Heart right ventricle (tissue), 16 donors: ENCODE measurements around the gene AUP1. TPM values are rescaled to one million over a fixed set of nuclear protein-coding genes. Genes with fewer than 3 reads are reported as not detected.

Experiments
- ATAC-seq, 8 donors: fragments of 200-7000 bp; cut with Tn5 transposase; one replicate each; pipeline ENCODE4 v1.9.1; 2020; ENCODE audit warnings: mild to moderate bottlenecking in 8 of 8, moderate library complexity in 8 of 8, moderate number of reproducible peaks in 1 of 8
- DNase-seq, 2 donors: peaks; one replicate each; pipeline ENCODE4 v3.0.0-alpha.2; 2020
- H3K27ac ChIP-seq, 10 donors: fragments of 200-600 bp; sonication (generic) in 2 of 10; one replicate each; pipeline versions ENCODE4 v1.5.0 to v1.8.0; 2020 to 2022; ENCODE audit warnings: mild to moderate bottlenecking in 3 of 10
- H3K27me3 ChIP-seq, 7 donors: fragments of 200-600 bp; one replicate each; pipeline ENCODE4 v1.8.0; 2021 to 2022; ENCODE audit warnings: mild to moderate bottlenecking in 2 of 7
- H3K36me3 ChIP-seq, 9 donors: fragments of 200-600 bp; sonication (generic) in 1 of 9; one replicate each; pipeline versions ENCODE4 v1.5.0 to v1.8.0; 2020 to 2022; ENCODE audit warnings: mild to moderate bottlenecking in 2 of 9
- H3K4me1 ChIP-seq, 9 donors: fragments of 200-600 bp; sonication (generic) in 1 of 9; one replicate each; pipeline versions ENCODE4 v1.5.0 to v1.8.0; 2020 to 2022; ENCODE audit warnings: mild to moderate bottlenecking in 4 of 9
- H3K4me3 ChIP-seq, 10 donors: fragments of 200-600 bp; sonication (generic) in 2 of 10; one replicate each; pipeline versions ENCODE4 v1.5.0 to v1.8.0; 2020 to 2022; ENCODE audit warnings: mild to moderate bottlenecking in 7 of 10, moderate library complexity in 2 of 10
- H3K9me3 ChIP-seq, 11 donors: fragments of 200-600 bp in 10 of 11; sonication (generic) in 2 of 11; one replicate each; pipeline versions ENCODE4 v1.5.0 to v1.8.0; 2013 to 2022; ENCODE audit warnings: mild to moderate bottlenecking in 2 of 11, control low read depth in 1 of 11, moderate library complexity in 1 of 11
- WGBS, 2 donors: extraction: QIAGEN DNeasy Blood & Tissue Kit; methylation state at CpG; one replicate each; pipeline ENCODE4 v1.1.7; 2013; ENCODE audit warnings: inconsistent platforms in 1 of 2; 5-methylcytosine and 5-hydroxymethylcytosine counted together
- intact Hi-C, 10 donors: fragments of 100-400 bp; cut with DNase I; formaldehyde crosslinking; loops; one replicate each; pipeline versions ENCODE4 v1.11.1 to v1.14.2; 2022
- polyA plus RNA-seq, 2 donors: library from polyadenylated mRNA; stranded (reverse); fragments of 200-250 nt; gene quantifications; one replicate each; pipeline ENCODE4 v1.2.3, GENCODE V29; 2013
- total RNA-seq, 10 donors: library from RNA; stranded (reverse); fragmentation: NEBNext Ultra II Directional in 3 of 10; extraction: Animal tissue kit (Norgen Biotek cat#: 25700) in 3 of 10; gene quantifications; one replicate each; pipeline versions ENCODE4 v1.2.1 to v1.2.4, GENCODE V29; 2021 to 2023
- TF ChIP-seq, protein P1 (sequence below), 9 donors: fragments of 200-600 bp; sonication (generic) in 2 of 9; IDR thresholded peaks; one replicate each; pipeline versions ENCODE4 v1.5.0 to v1.8.0; 2021 to 2022; ENCODE audit warnings: antibody characterized with exemption in 9 of 9, mild to moderate bottlenecking in 5 of 9, moderate library complexity in 1 of 9
- donor health status: Arrhythmogenic right ventricular cardiomyopathy.
- donor health status: ischemic (EF 13 %, LVEDD 7.1; RV severe dilation, severe dysfunction).
- donor health status: healthy with polysubstance abuse.
- donor health status: DM: no; HTN: yes; CAD: no.
- donor health status: DM: no; HTN: no; CAD: no.
- donor health status: ischemic (EF 25% LVEDD 6.9; RV normal size, moderate dysfunction).
- donor health status: ischemic (EF 25% LVEDD 5.7; RV mildly dilated, moderate dysfunction).
- donor health status: healthy.
- donor health status: DM: yes; HTN: yes; CAD: no.
- donor health status: Ischemic cardiomyopathy.
- donor health status: ischemic (EF 35%, LVEDD 5.7; RV mildly dilated, moderate dysfunction).
- donor health status: nonischemic (EF 11% LVEDD 7.7; RV severe dilation, severe dysfunction).
- donor health status: DM: yes; HTN: yes; CAD: no.
- donor health status: PGD.
- donor health status: ischemic (EF 29% LVEDD 5.4; RV normal size, mild dysfunction).
- donor health status: nonischemic (EF 23%, LVEDD 6.1; RV moderate dilation, normal function).

Gene AUP1
- total and polyA plus RNA-seq, 12 donors: 31.4 to 163 (median 42.9) TPM

DNA sequence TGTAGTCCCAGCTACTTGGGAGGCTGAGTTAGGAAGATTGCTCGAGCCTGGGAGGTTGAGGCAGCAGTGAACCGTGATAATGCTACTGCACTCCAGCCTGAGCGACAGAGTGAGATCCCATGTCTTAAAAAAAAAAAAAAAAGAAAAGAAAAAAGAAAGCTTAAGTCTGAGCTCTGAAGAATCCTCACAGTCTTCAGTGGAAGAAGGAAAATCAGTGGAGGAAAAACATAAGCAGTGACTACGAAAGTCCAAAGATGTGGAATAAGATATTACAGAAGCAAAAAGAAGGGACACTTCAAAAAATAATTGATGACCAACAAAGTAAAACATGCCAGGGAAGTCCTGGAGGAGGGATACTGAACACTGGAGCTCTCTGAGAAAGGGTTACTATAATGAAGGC lies 19.2 kb downstream of the AUP1 start:
- Histone ChIP-seq H3K9me3 (no peaks in the 10 kb centered on the region), H3K36me3 (peaks cover 0 to 11% (median 3%) of the 10 kb centered on the region in 9 donors), H3K27me3 (peaks cover 28 to 69% (median 62%) of the 10 kb centered on the region in 7 donors), H3K27ac (no peak overlapping the region), H3K4me3 (no peak overlapping the region), H3K4me1 (peaks cover 13 to 45% (median 36%) of the 10 kb centered on the region in 9 donors)
- ATAC-seq (no peak), DNase-seq (no peak)
- intact Hi-C loops: no loop called here
- WGBS, 2 donors: 78 to 80% methylated on average over 4 of the region's 4 CpGs
- TF ChIP-seq, protein P1, sequence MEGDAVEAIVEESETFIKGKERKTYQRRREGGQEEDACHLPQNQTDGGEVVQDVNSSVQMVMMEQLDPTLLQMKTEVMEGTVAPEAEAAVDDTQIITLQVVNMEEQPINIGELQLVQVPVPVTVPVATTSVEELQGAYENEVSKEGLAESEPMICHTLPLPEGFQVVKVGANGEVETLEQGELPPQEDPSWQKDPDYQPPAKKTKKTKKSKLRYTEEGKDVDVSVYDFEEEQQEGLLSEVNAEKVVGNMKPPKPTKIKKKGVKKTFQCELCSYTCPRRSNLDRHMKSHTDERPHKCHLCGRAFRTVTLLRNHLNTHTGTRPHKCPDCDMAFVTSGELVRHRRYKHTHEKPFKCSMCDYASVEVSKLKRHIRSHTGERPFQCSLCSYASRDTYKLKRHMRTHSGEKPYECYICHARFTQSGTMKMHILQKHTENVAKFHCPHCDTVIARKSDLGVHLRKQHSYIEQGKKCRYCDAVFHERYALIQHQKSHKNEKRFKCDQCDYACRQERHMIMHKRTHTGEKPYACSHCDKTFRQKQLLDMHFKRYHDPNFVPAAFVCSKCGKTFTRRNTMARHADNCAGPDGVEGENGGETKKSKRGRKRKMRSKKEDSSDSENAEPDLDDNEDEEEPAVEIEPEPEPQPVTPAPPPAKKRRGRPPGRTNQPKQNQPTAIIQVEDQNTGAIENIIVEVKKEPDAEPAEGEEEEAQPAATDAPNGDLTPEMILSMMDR (IDR thresholded peaks at IDR 0.05): no peak

- peaks cover 5 to 56% (median 43%) of the 10 kb centered on the region in 7 donors for H3K27me3 ChIP-seq
- peaks cover 8 to 48% (median 41%) of the 10 kb centered on the region in 9 donors for H3K4me1 ChIP-seq
- H3K4me3 ChIP-seq: peak overlapping the region; percentile 64 to 83 (median 70)
- H3K9me3 ChIP-seq: no peaks in the 10 kb centered on the region
- TF ChIP-seq, protein P1 (IDR thresholded peaks at IDR 0.05): no peak
- ATAC-seq (peak in 5 of 8 donors; percentile 0 to 39 (median 12)), DNase-seq (peak in 1 of 2 donors; percentile 30)
- peaks cover 0 to 20% (median 3%) of the 10 kb centered on the region in 9 donors for H3K36me3 ChIP-seq
- WGBS, 2 donors: 8 to 15% methylated on average over 38 of the region's 38 CpGs
- H3K27ac ChIP-seq: peak overlapping the region; percentile 95 to 99 (median 96)
- intact Hi-C loops: loop anchor here in 3 of 10 donors (1.0 to 2.0 kb wide), 4 partner anchors 21 to 50 kb away; partner anchors contain the start of genes AUP1 (in 2 of the 3), HTRA2 (in 2 of the 3), TTC31 (in 2 of the 3) and CCDC142 (in 1 of the 3)
Measured at GRCh38 chr2:74507926-74508520, 21.5 kb downstream of the AUP1 start.

- peak; percentile 95 to 97 (median 96) for ATAC-seq
- peaks cover 8 to 55% (median 43%) of the 10 kb centered on the region in 9 donors for H3K4me1 ChIP-seq
- intact Hi-C loops: loop anchor here in 3 of 10 donors (1.0 to 2.0 kb wide), 4 partner anchors 22 to 49 kb away; partner anchors contain the start of genes AUP1 (in 2 of the 3), HTRA2 (in 2 of the 3), TTC31 (in 2 of the 3) and CCDC142 (in 1 of the 3)
Measured at GRCh38 chr2:74507145-74507925, 22.2 kb downstream of the AUP1 start, which contains the start of gene PCGF1. TSS of gene PCGF1 (minus strand) at chr2:74507695. CDS start at chr2:74507668, 27 bp downstream.

More at GRCh38 chr2:74507145-74507925, 22.2 kb downstream of the AUP1 start, which contains the start of gene PCGF1:
- H3K9me3 ChIP-seq: no peaks in the 10 kb centered on the region
- WGBS, 2 donors: 1% methylated on average over 54 to 56 of the region's 56 CpGs
- peak within 1 kb of the TSS; percentile 95 to 99 (median 96) for H3K27ac ChIP-seq
- H3K36me3 ChIP-seq: peaks cover 0 to 20% (median 3%) of the 10 kb centered on the region in 9 donors
- peaks cover 0 to 56% (median 43%) of the 10 kb centered on the region in 7 donors for H3K27me3 ChIP-seq
- TF ChIP-seq, protein P1 (IDR thresholded peaks at IDR 0.05): peak in 8 of 9 donors; percentile 40 to 67 (median 49)
- DNase-seq: peak; percentile 99
- peak within 1 kb of the TSS; percentile 64 to 83 (median 70) for H3K4me3 ChIP-seq
